ENCODE measurements around the gene ZBED4.

The ZBED4 gene

GRCh38 chr22:49856766-49857618 is 3.3 kb downstream of the ZBED4 start:
- DNase-seq: no peak

- no peak for DNase-seq
These were observed 5.2 kb downstream of the ZBED4 start for GRCh38 chr22:49858827-49859226.

- DNase-seq: no peak
These were observed 8.2 kb downstream of the ZBED4 start for GRCh38 chr22:49861642-49862495.

- DNase-seq: no peak
These were observed 8.8 kb downstream of the ZBED4 start for GRCh38 chr22:49862496-49862776.

- DNase-seq: no peak
These were observed 10.3 kb downstream of the ZBED4 start for GRCh38 chr22:49863931-49864330.

- DNase-seq: no peak
These were observed 11.5 kb downstream of the ZBED4 start for GRCh38 chr22:49865156-49865555.

- no peak for DNase-seq
These were observed 12.5 kb downstream of the ZBED4 start for GRCh38 chr22:49866134-49866533.

GRCh38 chr22:49866646-49867045 is 13.0 kb downstream of the ZBED4 start:
- no peak for DNase-seq

GRCh38 chr22:49867303-49868265 is 13.9 kb downstream of the ZBED4 start:
- DNase-seq: no peak

- no peak for DNase-seq
These were observed 15.6 kb downstream of the ZBED4 start for GRCh38 chr22:49869086-49869830.

- DNase-seq: no peak
These were observed 16.4 kb downstream of the ZBED4 start for GRCh38 chr22:49869845-49870712.

- no peak for DNase-seq
These were observed 17.8 kb downstream of the ZBED4 start for GRCh38 chr22:49871482-49871881.

GRCh38 chr22:49872347-49872746 is 18.7 kb downstream of the ZBED4 start:
- DNase-seq: no peak

- DNase-seq: no peak
These were observed 19.7 kb downstream of the ZBED4 start for GRCh38 chr22:49873228-49873940.

GRCh38 chr22:49877642-49878041 is 24.0 kb downstream of the ZBED4 start:
- no peak for DNase-seq

GRCh38 chr22:49878206-49878605 is 24.6 kb downstream of the ZBED4 start:
- no peak for DNase-seq

GRCh38 chr22:49879871-49880270 is 26.2 kb downstream of the ZBED4 start:
- DNase-seq: no peak

GRCh38 chr22:49880281-49880680 is 26.6 kb downstream of the ZBED4 start:
- no peak for DNase-seq

- DNase-seq: no peak
These were observed 28.2 kb downstream of the ZBED4 start for GRCh38 chr22:49881856-49882255.

GRCh38 chr22:49882519-49883293 is 29.1 kb downstream of the ZBED4 start:
- no peak for DNase-seq
